ENCODE results near the gene FAM217B.

DNA sequence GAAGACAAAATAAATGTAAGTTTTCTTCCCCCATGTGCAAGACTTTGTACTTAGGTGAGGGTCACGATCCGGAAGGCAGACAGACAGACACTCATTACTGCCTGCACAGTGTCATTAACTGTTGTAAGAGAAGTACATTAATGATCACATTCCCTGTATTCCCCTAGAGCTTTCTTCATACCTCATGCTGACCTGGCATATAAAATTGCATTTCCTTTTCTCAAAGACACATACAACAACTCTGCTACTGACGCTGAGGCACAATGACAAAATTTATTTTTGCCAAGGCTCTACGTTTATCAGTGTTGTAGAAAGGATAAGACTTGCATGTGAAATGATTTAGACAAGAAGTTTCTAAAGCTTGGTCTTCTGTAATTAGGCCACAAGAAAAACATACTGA lies 3.8 kb upstream of the FAM217B start:
- no peak for TF ChIP-seq EZH2 (IDR thresholded peaks at IDR 0.05)
- TF ChIP-seq POLR2AphosphoS5 (IDR thresholded peaks at IDR 0.05; ENCODE audit: borderline replicate concordance, low read depth, low read length) = no peak

Data from SK-N-MC (cell line).